Measurements from ENCODE around the gene FGF23.
"Not testable (repeated sequence)": the region's sequence is repeated elsewhere in the genome, so short reads cannot be mapped to it uniquely, and the experiment has no call there.

Gene FGF23

GRCh38 chr12:4379405-4379804 lies at the start of gene FGF23:
TSS of gene FGF23 (minus strand) at chr12:4379712. CDS start at chr12:4379582, 130 bp downstream.
- DNase-seq (ENCODE audit: low spot score): no peak

DNA sequence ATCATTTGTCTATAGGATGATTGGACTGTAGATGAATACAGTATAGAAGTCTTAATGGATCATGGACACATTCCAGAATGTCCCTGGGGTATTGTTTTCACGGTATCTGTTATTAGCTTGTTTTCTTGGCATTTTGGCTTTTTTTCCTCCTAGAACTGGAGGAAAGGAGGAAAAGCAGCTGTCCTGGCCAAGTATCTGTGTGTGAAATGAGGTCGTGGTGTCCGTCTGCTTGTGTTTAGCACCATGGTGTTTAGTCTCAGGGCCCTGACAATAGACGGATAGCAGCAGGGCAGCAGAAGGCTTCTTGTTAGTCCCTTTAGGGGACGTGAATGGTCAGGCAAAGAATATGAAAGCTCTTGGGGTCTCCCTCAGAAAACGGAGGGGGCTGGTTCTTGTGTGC lies 44.9 kb upstream of the FGF23 start:
- no peak for DNase-seq (ENCODE audit: low spot score)

GRCh38 chr12:4423528-4424195 lies 44.1 kb upstream of the FGF23 start:
- no peak for DNase-seq (ENCODE audit: low spot score)

DNA sequence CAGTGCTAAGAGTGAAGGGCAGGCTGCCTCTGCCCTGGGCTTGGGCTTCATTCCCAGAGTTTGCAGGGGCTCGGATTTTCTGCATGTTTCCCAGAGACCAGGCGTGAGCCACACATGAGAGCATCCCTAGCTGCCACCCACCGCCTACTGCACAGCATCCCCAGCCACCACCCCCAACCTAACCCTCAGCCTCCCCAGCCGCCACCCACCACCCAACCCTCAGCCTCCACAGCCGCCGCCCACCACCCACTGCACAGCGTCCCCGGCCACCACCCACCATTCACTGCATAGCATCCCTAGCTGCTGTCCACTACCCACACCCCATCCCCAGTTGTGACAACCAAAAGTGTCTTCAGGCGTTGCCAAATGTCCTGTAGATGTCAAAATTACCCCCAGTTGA lies 43.5 kb upstream of the FGF23 start:
- no peak for DNase-seq (ENCODE audit: low spot score)

GRCh38 chr12:4421590-4422031 lies 42.1 kb upstream of the FGF23 start:
- peak; percentile 48 for DNase-seq (ENCODE audit: low spot score)

- DNase-seq (ENCODE audit: low spot score): no peak
Observed at GRCh38 chr12:4420138-4420670, 40.7 kb upstream of the FGF23 start.

GRCh38 chr12:4418913-4419312 lies 39.4 kb upstream of the FGF23 start:
- no peak for DNase-seq (ENCODE audit: low spot score)

- no peak for DNase-seq (ENCODE audit: low spot score)
Observed at GRCh38 chr12:4417936-4418335, 38.4 kb upstream of the FGF23 start.

DNA sequence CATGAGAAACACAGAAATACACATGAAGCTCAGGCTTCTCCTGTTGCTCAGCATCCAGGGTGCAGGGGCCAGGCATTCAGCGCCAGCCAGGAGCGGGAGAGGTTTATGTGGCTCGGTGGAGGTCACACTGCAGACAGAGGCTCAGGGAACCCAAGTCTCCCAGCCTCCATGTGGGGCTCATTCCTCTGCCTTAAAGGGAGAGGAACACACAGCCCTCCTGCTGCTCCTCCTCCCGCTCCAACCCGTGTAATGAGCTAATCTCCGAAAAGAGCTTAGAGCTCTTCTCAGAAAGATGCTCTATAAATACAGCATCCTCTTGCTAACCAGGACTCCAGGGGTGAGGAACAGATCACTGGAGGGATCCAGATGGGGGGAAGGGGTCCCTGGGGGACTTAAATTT lies 37.9 kb upstream of the FGF23 start:
- DNase-seq (ENCODE audit: low spot score): no peak

DNA sequence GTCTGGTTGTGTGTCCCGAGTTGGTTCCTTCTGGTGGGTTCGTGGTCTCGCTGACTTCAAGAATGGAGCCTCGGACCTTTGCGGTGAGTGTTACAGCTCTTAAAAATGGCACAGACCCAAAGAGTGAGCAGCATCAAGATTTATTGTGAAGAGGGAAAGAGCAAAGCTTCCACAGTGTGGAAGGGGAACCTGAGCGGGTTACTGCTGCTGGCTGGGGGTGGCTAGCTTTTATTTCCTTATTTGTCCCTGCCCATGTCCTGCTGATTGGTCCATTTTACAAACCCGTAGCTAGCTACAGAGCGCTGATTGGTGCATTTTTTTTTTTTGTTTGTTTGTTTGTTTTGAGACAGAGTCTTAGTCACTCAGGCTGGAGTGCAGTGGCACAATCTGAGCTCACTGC lies 36.8 kb upstream of the FGF23 start:
- no peak for DNase-seq (ENCODE audit: low spot score)

DNA sequence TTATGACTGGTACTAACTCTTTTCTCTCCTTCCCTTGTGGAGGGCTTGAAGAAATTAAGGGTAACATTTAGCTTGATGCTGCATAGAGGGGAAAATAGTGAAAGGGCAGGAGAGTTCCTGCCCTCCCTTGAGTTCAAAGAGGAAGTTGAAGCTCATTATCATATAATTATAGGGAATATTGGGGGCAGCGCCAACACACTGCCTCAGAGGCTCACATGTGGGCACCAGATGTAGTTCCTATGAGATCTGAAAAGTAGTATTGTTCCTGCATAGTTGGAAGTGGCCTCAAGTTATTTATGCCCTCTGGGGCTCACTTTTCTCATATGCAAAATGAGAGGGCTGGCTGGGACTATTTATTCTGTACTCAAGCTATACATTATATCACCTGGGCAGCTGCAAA lies 33.0 kb upstream of the FGF23 start:
- DNase-seq (ENCODE audit: low spot score): no peak

DNA sequence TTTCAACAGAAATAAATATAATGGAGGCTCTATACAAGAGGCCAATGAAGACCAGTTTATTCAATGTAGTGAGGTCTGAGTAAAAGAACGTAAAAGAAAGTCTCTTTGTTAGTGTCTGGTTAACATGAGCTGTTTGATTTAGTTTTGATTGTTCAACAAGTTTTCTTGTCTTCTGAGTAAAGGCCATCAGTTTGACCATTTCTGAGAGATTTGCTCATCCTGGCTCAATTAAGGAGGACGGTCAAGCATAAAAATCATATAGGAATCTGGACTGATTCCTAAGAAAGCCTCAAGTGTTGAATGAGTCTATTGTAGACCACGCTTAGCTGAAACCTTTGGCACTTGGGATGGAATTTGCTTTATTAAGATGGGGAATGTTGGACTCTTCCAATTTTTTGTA lies 32.5 kb upstream of the FGF23 start:
- no peak for DNase-seq (ENCODE audit: low spot score)

GRCh38 chr12:4407136-4407535 lies 27.6 kb upstream of the FGF23 start:
- no peak for DNase-seq (ENCODE audit: low spot score)

- not testable (repeated sequence) for DNase-seq (ENCODE audit: low spot score)
Observed at GRCh38 chr12:4404877-4405637, 25.5 kb upstream of the FGF23 start.

GRCh38 chr12:4402996-4403395 lies 23.5 kb upstream of the FGF23 start:
- DNase-seq (ENCODE audit: low spot score): no peak

DNA sequence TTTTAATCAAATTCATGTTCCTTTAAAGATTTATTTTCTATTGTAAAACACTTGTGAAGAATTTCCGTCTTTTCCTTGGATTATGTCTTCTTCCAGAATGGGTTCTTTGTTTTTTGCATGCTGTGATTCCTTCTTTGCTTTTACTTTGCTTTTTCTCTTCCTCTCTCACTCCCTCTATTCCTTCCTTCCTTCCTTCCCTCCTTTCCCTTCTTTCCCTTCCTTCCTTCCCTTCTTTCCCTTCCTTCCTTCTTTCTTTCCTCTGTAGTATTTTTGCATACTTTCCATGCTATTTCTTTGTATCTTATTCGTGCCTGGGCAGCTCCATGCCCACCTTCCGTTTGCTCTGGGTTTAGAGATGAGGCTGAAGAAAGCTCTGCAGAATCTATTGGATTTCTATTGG lies 21.6 kb upstream of the FGF23 start:
- no peak for DNase-seq (ENCODE audit: low spot score)

DNA sequence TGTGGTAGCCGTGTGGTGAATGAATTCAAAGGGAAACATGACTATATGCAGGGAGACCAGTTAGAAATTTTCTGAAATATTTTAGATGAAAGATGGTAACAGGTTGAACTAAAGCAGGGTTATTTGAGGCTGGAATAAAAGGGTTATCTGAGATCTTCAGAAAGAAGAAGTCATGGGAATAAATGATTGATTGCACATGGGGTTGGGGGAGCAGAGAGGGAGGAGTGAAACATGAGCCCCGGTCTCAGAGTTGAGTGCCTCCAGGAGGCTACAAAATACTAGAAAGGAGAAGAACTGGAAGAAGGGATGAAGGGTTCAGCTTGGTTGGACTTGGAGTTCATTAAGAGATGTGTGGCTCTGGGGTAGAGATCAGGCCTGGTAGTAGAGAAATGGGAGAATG lies 16.3 kb upstream of the FGF23 start:
- no peak for DNase-seq (ENCODE audit: low spot score)

DNA sequence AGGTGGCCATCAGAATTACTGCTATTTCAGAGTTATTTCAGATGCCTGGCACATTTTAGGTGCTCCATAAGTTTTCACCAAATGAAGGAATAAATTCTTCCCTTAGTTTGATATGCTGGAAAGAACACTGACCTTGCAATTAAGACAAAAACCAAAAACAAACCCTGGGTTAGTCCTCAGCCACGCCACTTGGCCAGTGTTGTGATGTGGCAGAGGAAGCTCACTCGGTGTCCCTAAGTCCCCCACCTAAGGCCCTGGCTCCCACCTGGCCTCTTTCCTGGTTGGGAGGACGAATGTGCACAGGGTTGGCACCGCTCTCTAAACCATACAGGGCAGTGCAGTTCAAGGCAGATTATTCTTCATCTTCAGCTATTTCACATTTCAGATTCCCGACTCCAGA lies 13.7 kb upstream of the FGF23 start:
- no peak for DNase-seq (ENCODE audit: low spot score)

DNA sequence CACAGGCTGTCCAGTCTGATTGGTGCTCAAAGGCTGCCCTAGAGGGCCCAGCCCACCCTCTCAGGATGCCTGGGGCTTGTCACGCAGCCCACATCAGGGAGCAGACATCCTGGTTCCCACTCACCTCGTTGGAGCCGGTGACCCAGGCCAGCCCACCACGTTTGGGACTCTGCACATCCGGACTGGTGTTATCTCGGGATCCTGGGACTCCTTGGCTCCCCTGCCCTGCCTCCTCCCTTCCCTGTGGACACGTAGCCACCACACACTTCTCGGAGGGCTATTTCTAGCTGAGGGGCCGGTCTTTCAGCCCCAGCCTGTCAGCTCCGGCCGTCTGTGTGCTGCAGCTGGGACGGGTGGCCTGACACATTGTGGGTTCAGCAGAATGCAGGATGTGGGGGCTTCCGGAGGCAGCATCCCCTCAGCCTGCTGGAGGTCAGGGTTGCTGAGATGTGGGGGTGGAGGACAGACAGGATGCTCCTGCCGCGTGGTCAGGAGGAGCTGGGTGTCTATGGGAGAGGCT lies 12.8 kb upstream of the FGF23 start:
- DNase-seq (ENCODE audit: low spot score): no peak

DNA sequence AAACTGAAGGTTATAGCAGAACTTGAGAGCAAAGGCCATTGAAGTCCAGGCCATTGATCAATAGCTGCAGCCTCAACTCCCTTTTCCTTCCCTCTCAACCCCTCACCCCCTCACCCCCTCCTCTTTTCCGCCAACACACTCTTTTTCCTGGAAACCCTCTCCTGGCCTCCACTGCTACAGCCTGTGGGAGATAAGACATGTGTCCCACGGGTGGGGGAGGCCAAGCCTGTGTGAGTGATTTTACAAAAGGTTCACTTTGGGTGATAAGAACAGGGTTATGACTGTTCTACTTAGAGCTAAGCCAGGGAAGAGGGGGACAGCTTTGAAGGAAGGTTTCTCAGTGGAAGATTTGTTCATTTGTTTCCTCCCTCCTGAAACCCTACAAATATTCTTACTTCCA lies 9.2 kb upstream of the FGF23 start:
- no peak for DNase-seq (ENCODE audit: low spot score)

DNA sequence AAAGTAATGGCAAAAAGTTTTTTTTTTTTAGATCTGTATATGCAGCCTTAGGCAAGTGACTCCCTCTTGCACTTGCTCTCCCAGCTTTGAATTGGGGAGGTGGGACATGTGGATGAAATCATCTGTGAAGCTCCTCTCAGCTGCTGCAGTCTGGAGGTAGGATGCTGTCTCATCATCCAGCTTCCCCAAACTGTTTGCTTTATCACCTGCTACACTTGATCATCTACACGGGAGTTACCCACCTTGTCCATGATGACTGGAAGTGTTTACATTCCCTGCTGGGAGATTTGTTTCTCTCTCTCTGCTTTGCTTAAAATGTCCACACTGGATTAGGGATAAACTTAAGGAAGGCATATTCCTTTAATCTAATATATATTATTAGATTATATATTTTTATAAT lies 8.5 kb upstream of the FGF23 start:
- no peak for DNase-seq (ENCODE audit: low spot score)

GRCh38 chr12:4387607-4388006 lies 8.1 kb upstream of the FGF23 start:
- no peak for DNase-seq (ENCODE audit: low spot score)

- DNase-seq (ENCODE audit: low spot score): no peak
Observed at GRCh38 chr12:4386801-4387200, 7.3 kb upstream of the FGF23 start.

Measured in hematopoietic multipotent progenitor cell treated with erythropoietin and hydrocortisone succinate and interleukin-3 and kit ligand, for 15 days (in vitro differentiated cells).